Nephron (organoid): ENCODE data around the gene GID4.

Experiments
- H3K27ac Mint-ChIP-seq, 3 experiments: 2 replicates each; pipeline ENCODE4 v1.8.0; 2020; ENCODE audit warnings: mixed read lengths in 3 of 3, mild to moderate bottlenecking in 2 of 3, moderate library complexity in 1 of 3
- H3K27me3 Mint-ChIP-seq: 2 replicates; pipeline ENCODE4 v1.8.0; 2021; ENCODE audit warnings: low read depth, mild to moderate bottlenecking, moderate library complexity, mixed read lengths
- H3K36me3 Mint-ChIP-seq: 2 replicates; pipeline ENCODE4 v1.8.0; 2020; ENCODE audit warnings: low read depth, mixed read lengths
- H3K4me1 Mint-ChIP-seq: 2 replicates; pipeline ENCODE4 v1.8.0; 2020; ENCODE audit warnings: mixed read lengths
- H3K4me3 Mint-ChIP-seq, 3 experiments: 2 replicates each; pipeline ENCODE4 v1.8.0; 2020; ENCODE audit warnings: mild to moderate bottlenecking in 3 of 3, mixed read lengths in 3 of 3, moderate library complexity in 2 of 3
- H3K9me3 Mint-ChIP-seq: 2 replicates; pipeline ENCODE4 v1.8.0; 2020; ENCODE audit warnings: mixed read lengths
- CTCF ChIP-seq, 3 experiments: fragments of 200-600 bp; sonication (generic); IDR thresholded peaks; one replicate each; pipeline ENCODE4 v1.5.0; 2021; ENCODE audit warnings: antibody characterized with exemption in 3 of 3; ENCODE audit not compliant: unreplicated experiment in 3 of 3

Gene GID4

GRCh38 chr17:18069101-18069500 lies 29.9 kb downstream of the GID4 start:
- Mint-ChIP-seq H3K36me3 (peaks cover 14% of the 10 kb centered on the region), H3K4me1 (peaks cover 14% of the 10 kb centered on the region), H3K27me3 (peaks cover 3% of the 10 kb centered on the region), H3K4me3 (no peak overlapping the region), H3K27ac (no peak overlapping the region), H3K9me3 (no peaks in the 10 kb centered on the region)
- TF ChIP-seq CTCF (IDR thresholded peaks at IDR 0.05; ENCODE audit: unreplicated experiment in 3 of 3), result no peak

- Mint-ChIP-seq H3K4me1 (peaks cover 25% of the 10 kb centered on the region), H3K9me3 (no peaks in the 10 kb centered on the region), H3K27ac (peak overlapping the region; percentile 55 to 91 (median 77)), H3K27me3 (peaks cover 3% of the 10 kb centered on the region), H3K36me3 (no peaks in the 10 kb centered on the region), H3K4me3 (peak overlapping the region; percentile 3 to 43 (median 28))
- no peak for TF ChIP-seq CTCF (IDR thresholded peaks at IDR 0.05; ENCODE audit: unreplicated experiment in 3 of 3)
Observed at GRCh38 chr17:18070861-18071340, 31.7 kb downstream of the GID4 start.

GRCh38 chr17:18071751-18072150 lies 32.5 kb downstream of the GID4 start:
- H3K4me1 Mint-ChIP-seq, result peaks cover 27% of the 10 kb centered on the region
- H3K9me3 Mint-ChIP-seq, result no peaks in the 10 kb centered on the region
- H3K27ac Mint-ChIP-seq, result peak overlapping the region; percentile 55 to 91 (median 77)
- TF ChIP-seq CTCF (IDR thresholded peaks at IDR 0.05; ENCODE audit: unreplicated experiment in 3 of 3), result no peak
- H3K36me3 Mint-ChIP-seq, result no peaks in the 10 kb centered on the region
- peaks cover 3% of the 10 kb centered on the region for H3K27me3 Mint-ChIP-seq
- H3K4me3 Mint-ChIP-seq, result no peak overlapping the region

DNA sequence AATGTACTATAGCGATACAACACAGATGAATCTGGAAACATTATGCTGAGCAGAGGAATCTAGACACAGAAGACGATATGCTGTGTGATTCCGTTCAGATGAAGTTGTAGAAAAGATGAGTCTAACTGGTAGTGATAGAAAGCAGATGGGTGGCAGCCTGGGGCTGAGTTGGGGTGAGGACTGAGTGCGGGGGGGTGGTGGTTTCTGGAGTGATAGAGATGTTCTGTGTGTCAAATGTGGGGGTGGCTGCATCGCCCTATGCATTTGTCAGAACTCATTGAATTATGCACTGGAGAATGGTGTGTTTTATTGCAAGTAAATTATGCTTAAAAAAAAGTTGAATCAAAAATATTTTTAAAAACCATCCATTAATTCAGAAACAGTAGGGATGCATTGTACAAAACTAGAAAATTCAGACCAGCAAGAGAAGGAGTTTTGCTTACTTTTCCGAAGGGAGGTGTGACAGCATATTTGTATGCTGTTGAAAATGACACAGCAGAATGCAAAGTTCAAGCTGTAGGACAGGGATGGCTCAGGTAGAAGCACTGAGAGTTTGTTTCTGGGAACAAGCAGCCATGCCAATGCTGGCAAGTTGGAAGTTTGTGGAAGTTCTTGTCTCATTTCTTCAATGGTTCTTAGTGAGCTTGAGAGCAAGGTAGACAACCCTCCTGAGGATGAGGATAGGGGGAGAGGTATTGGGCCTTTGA lies 35.5 kb downstream of the GID4 start:
- no peaks in the 10 kb centered on the region for H3K9me3 Mint-ChIP-seq
- peak overlapping the region; percentile 6 to 78 (median 30) for H3K27ac Mint-ChIP-seq
- H3K27me3 Mint-ChIP-seq, result no peaks in the 10 kb centered on the region
- peaks cover 32% of the 10 kb centered on the region for H3K4me1 Mint-ChIP-seq
- no peak overlapping the region for H3K4me3 Mint-ChIP-seq
- no peak for TF ChIP-seq CTCF (IDR thresholded peaks at IDR 0.05; ENCODE audit: unreplicated experiment in 3 of 3)
- H3K36me3 Mint-ChIP-seq, result no peaks in the 10 kb centered on the region

- Mint-ChIP-seq H3K9me3 (no peaks in the 10 kb centered on the region), H3K27ac (peak overlapping the region; percentile 69 to 97 (median 95)), H3K4me1 (peaks cover 19% of the 10 kb centered on the region), H3K36me3 (no peaks in the 10 kb centered on the region), H3K4me3 (no peak overlapping the region), H3K27me3 (no peaks in the 10 kb centered on the region)
- no peak for TF ChIP-seq CTCF (IDR thresholded peaks at IDR 0.05; ENCODE audit: unreplicated experiment in 3 of 3)
Observed at GRCh38 chr17:18076936-18077335, 37.7 kb downstream of the GID4 start.

- Mint-ChIP-seq H3K36me3 (no peaks in the 10 kb centered on the region), H3K9me3 (no peaks in the 10 kb centered on the region), H3K4me1 (peaks cover 15% of the 10 kb centered on the region), H3K27ac (no peak overlapping the region), H3K4me3 (no peak overlapping the region), H3K27me3 (no peaks in the 10 kb centered on the region)
- no peak for TF ChIP-seq CTCF (IDR thresholded peaks at IDR 0.05; ENCODE audit: unreplicated experiment in 3 of 3)
Observed at GRCh38 chr17:18079543-18079942, 40.3 kb downstream of the GID4 start.
